NB4 (cell line): ENCODE results near the gene RTBDN.

ENCODE experiments used
- POLR2A ChIP-seq: IDR thresholded peaks from 2 replicates; pipeline ENCODE4 v1.6.1; 2011; ENCODE audit warnings: mild to moderate bottlenecking; ENCODE audit not compliant: insufficient read length; ENCODE audit errors: extremely low read depth
- TF ChIP-seq, protein P1 (sequence below): IDR thresholded peaks from one replicate; pipeline ENCODE4 v1.5.1; 2012; ENCODE audit warnings: low read depth, low read length

- TF ChIP-seq, protein P1, sequence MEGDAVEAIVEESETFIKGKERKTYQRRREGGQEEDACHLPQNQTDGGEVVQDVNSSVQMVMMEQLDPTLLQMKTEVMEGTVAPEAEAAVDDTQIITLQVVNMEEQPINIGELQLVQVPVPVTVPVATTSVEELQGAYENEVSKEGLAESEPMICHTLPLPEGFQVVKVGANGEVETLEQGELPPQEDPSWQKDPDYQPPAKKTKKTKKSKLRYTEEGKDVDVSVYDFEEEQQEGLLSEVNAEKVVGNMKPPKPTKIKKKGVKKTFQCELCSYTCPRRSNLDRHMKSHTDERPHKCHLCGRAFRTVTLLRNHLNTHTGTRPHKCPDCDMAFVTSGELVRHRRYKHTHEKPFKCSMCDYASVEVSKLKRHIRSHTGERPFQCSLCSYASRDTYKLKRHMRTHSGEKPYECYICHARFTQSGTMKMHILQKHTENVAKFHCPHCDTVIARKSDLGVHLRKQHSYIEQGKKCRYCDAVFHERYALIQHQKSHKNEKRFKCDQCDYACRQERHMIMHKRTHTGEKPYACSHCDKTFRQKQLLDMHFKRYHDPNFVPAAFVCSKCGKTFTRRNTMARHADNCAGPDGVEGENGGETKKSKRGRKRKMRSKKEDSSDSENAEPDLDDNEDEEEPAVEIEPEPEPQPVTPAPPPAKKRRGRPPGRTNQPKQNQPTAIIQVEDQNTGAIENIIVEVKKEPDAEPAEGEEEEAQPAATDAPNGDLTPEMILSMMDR = no peak
- no peak for TF ChIP-seq POLR2A
Measured at GRCh38 chr19:12778905-12779161, 55.5 kb downstream of the RTBDN start.
